ENCODE results near the gene FAM209B.

The FAM209B gene

DNA sequence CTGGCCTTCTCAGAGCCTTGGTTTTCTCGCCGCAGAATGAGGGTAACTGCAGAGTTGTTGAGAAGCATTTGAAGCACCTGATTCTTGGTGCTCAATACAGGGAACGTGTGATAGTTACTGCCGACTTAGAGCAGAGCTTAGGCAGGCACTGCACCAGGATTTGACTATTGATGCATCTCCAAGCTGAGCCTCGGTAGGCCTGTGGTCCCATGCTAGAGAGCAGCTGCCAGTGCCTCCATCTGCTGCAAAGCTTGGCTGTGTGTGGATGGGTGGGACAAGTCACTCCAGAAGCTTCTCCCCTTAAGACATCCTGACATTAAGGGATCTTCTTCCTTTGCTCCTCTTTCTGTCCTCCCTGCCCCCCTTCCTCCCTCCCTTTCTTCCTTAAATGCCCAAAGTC lies 40.9 kb downstream of the FAM209B start:
- Histone ChIP-seq H3K27me3 (ENCODE audit: insufficient read depth, low read length) (no peaks in the 10 kb centered on the region), H3K9me3 (ENCODE audit: insufficient read depth, low read depth, low read length) (no peaks in the 10 kb centered on the region), H3K9ac (ENCODE audit: low read depth, low read length) (no peak overlapping the region), H3K4me1 (ENCODE audit: insufficient read depth, low read length) (no peaks in the 10 kb centered on the region), H3K27ac (ENCODE audit: low read depth, low read length) (no peak overlapping the region), H3K4me3 (ENCODE audit: low read length) (no peak overlapping the region), H3K36me3 (ENCODE audit: insufficient read depth, low read length) (no peaks in the 10 kb centered on the region)
- 90% methylated on average over 5 of the region's 5 CpGs for WGBS

DNA sequence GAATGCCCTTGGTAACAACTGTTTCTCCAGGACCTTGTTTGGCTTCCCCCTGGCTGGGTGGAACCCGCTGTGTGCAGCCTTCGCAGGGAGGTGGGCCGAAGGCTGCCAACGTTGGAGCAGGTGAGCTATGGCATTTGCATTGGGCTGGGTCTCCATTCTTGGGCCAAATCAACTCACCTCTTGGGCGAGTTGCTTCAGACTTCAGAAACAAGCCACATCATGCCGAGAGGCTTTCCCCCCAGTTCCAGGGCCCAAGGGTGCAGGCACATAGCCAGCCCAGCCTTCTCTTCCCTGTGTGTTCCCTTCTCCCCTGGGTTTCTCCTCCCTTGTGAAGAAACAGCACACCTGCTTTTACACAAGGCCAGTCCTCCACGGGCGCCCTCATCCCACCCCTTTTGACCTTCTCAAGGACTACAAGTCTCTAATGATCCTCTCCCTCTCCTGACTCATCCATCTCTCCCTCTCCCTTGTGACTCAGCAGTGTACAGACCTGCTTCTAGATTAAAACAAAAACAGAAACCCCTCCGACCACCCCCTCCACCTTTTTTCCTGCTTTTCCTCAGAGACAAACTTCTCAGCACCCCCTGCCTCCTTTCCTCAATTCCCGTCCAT lies 41.6 kb downstream of the FAM209B start:
- no peaks in the 10 kb centered on the region for H3K9me3 ChIP-seq (ENCODE audit: insufficient read depth, low read depth, low read length)
- H3K4me1 ChIP-seq (ENCODE audit: insufficient read depth, low read length), result peaks cover 4% of the 10 kb centered on the region; the same call in 1 of the 2 replicates
- no peaks in the 10 kb centered on the region for H3K36me3 ChIP-seq (ENCODE audit: insufficient read depth, low read length)
- WGBS, result 83% methylated on average over 10 of the region's 10 CpGs
- H3K27ac ChIP-seq (ENCODE audit: low read depth, low read length), result no peak overlapping the region
- H3K4me3 ChIP-seq (ENCODE audit: low read length), result no peak overlapping the region
- H3K27me3 ChIP-seq (ENCODE audit: insufficient read depth, low read length), result no peaks in the 10 kb centered on the region
- no peak overlapping the region for H3K9ac ChIP-seq (ENCODE audit: low read depth, low read length)

DNA sequence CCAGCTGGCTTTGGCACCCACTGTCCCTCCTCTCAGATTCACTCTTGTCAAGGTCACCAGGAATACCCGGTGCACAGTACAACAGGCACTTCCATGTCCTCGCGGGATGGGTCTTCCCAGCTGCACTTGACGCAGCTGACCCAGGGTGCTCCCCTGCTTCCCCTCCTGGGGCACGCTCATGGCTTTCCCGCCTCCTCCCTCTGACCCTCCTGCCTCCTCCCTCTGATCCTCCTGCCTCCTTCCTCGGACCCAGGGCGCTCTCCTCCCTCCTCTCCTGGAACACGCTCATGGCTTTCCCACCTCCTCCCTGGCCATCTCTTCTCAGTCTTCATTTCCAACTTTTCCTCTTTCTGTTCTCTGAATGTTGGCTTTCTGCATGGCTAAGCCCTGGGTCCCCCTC lies 42.1 kb downstream of the FAM209B start:
- WGBS, result 89% methylated on average over 9 of the region's 9 CpGs
- Histone ChIP-seq H3K9me3 (ENCODE audit: insufficient read depth, low read depth, low read length) (no peaks in the 10 kb centered on the region), H3K9ac (ENCODE audit: low read depth, low read length) (no peak overlapping the region), H3K4me1 (ENCODE audit: insufficient read depth, low read length) (peaks cover 5% of the 10 kb centered on the region; the same call in 1 of the 2 replicates), H3K27ac (ENCODE audit: low read depth, low read length) (no peak overlapping the region), H3K27me3 (ENCODE audit: insufficient read depth, low read length) (no peaks in the 10 kb centered on the region), H3K4me3 (ENCODE audit: low read length) (no peak overlapping the region), H3K36me3 (ENCODE audit: insufficient read depth, low read length) (no peaks in the 10 kb centered on the region)

DNA sequence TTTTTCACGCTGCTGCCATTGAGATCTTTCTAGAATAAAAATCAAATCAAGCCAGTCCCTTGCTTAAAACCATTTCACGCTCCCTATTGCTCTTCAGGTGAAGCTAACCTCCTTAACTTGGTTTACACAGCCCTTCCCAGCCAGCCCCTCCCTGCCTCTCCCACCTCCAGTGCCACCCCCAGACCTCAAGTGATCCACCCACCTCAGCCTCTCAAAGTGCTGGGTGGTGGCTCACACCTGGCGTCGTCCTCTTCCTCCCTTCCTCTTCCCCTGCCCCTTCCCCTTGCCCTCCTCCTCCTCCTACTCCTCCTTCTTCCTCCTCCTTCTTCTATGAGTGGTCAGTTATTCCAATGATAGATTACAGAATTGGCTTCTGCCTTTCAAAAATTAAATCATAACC lies 42.9 kb downstream of the FAM209B start:
- 87% methylated on average over 4 of the region's 4 CpGs for WGBS

DNA sequence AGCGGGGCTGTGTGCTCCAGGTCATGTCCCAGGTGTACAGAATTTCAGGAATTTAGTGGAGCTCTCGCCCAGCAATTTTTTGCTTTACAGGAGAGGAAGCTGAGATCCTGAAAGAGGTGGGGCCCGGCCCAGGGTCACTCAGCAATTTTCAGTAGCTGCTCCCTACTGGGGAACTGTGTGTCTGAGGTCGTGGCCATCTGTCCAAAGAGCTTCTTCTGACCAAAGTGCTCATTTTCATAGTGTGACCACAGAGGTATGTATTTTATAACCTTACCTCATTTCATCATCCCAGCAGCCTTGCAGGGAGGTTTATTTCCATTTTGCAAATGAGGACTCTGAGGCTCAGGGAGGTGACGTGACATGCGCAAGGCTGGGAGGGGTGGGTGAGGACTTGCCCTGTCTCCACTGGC lies 46.3 kb downstream of the FAM209B start:
- Histone ChIP-seq H3K27ac (ENCODE audit: low read depth, low read length) (no peak overlapping the region), H3K36me3 (ENCODE audit: insufficient read depth, low read length) (no peaks in the 10 kb centered on the region)

More for the DNA sequence above, 42.9 kb downstream of the FAM209B start:
- no peaks in the 10 kb centered on the region for H3K9me3 ChIP-seq (ENCODE audit: insufficient read depth, low read depth, low read length)
- no peak overlapping the region for H3K4me3 ChIP-seq (ENCODE audit: low read length)
- no peak overlapping the region for H3K9ac ChIP-seq (ENCODE audit: low read depth, low read length)
- no peaks in the 10 kb centered on the region for H3K36me3 ChIP-seq (ENCODE audit: insufficient read depth, low read length)
- H3K4me1 ChIP-seq (ENCODE audit: insufficient read depth, low read length), result peaks cover 5% of the 10 kb centered on the region; the same call in 1 of the 2 replicates
- H3K27ac ChIP-seq (ENCODE audit: low read depth, low read length), result no peak overlapping the region
- no peaks in the 10 kb centered on the region for H3K27me3 ChIP-seq (ENCODE audit: insufficient read depth, low read length)

DNA sequence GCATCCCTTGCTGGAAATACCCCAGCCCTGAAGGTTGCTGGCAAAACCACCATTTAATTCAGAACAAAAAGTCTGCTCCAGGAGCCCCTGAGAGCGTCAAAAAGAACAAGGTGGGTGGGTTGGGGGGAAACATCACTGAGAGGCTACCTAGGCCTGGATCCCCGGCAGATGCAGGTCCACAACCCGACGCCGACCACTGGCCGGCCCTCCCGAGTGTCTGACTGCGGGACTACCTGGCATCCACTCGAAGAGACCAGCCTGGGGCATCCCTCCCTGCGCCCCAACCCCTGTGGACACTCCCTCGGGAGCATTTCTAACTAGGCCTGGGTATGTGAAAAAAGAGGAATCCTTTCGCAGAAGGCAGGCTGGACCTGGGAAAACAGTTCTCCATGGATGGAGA lies 47.2 kb downstream of the FAM209B start:
- Histone ChIP-seq H3K36me3 (ENCODE audit: insufficient read depth, low read length) (no peaks in the 10 kb centered on the region), H3K4me3 (ENCODE audit: low read length) (no peak overlapping the region), H3K4me1 (ENCODE audit: insufficient read depth, low read length) (peaks cover 8% of the 10 kb centered on the region), H3K27ac (ENCODE audit: low read depth, low read length) (no peak overlapping the region), H3K9me3 (ENCODE audit: insufficient read depth, low read depth, low read length) (no peaks in the 10 kb centered on the region), H3K9ac (ENCODE audit: low read depth, low read length) (no peak overlapping the region), H3K27me3 (ENCODE audit: insufficient read depth, low read length) (no peaks in the 10 kb centered on the region)
- WGBS, result 95% methylated on average over 12 of the region's 12 CpGs

More for the DNA sequence above, 46.3 kb downstream of the FAM209B start:
- no peak overlapping the region for H3K4me3 ChIP-seq (ENCODE audit: low read length)
- peaks cover 5% of the 10 kb centered on the region; the same call in 1 of the 2 replicates for H3K4me1 ChIP-seq (ENCODE audit: insufficient read depth, low read length)
- H3K27me3 ChIP-seq (ENCODE audit: insufficient read depth, low read length), result no peaks in the 10 kb centered on the region
- WGBS, result 84% methylated on average over 6 of the region's 6 CpGs
- no peak overlapping the region for H3K9ac ChIP-seq (ENCODE audit: low read depth, low read length)
- no peaks in the 10 kb centered on the region for H3K9me3 ChIP-seq (ENCODE audit: insufficient read depth, low read depth, low read length)

DNA sequence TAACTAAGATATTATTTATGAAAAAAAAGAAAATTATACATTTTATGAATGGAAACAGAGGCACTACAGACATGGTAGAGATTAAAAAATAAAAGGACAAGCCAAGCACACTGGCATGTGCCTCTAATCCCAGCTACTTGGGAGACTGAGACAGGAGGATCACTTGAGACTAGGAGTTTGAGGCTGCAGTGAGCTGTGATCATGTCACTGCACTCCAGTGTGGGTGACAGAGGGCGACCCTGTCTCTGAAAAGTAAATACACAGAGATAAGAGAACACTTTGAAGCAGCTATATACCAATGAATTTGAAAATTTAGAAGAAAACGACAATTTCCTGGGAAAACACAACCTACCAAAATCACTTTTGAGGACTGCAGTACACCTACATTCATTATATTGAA lies 48.7 kb downstream of the FAM209B start:
- H3K4me1 ChIP-seq (ENCODE audit: insufficient read depth, low read length), result peaks cover 8% of the 10 kb centered on the region
- H3K9me3 ChIP-seq (ENCODE audit: insufficient read depth, low read depth, low read length), result no peaks in the 10 kb centered on the region
- no peak overlapping the region for H3K27ac ChIP-seq (ENCODE audit: low read depth, low read length)
- no peaks in the 10 kb centered on the region for H3K36me3 ChIP-seq (ENCODE audit: insufficient read depth, low read length)
- H3K9ac ChIP-seq (ENCODE audit: low read depth, low read length), result no peak overlapping the region
- 79% methylated on average over 2 of the region's 2 CpGs for WGBS
- H3K27me3 ChIP-seq (ENCODE audit: insufficient read depth, low read length), result no peaks in the 10 kb centered on the region
- no peak overlapping the region for H3K4me3 ChIP-seq (ENCODE audit: low read length)

DNA sequence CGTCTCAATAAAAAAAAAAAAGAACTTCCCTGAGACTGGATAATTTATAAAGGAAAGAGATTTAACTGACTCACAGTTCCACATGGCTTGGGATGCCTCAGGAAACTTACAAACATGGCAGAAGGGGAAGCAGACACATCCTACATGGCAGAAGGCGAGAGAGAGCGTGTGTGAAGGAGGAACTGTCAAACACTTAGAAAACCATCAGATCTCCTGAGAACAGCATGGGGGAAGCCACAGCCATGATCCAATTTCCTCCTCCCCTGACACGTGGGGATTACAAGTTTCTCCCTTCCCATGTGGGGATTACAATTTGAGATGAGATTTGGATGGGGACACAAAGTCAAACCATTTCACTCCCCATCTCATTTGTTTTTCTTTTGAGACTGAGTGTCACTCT lies 49.5 kb downstream of the FAM209B start:
- 95% methylated on average over 2 of the region's 4 CpGs for WGBS
- Histone ChIP-seq H3K27ac (ENCODE audit: low read depth, low read length) (no peak overlapping the region), H3K9me3 (ENCODE audit: insufficient read depth, low read depth, low read length) (no peaks in the 10 kb centered on the region), H3K36me3 (ENCODE audit: insufficient read depth, low read length) (no peaks in the 10 kb centered on the region), H3K4me3 (ENCODE audit: low read length) (no peak overlapping the region), H3K9ac (ENCODE audit: low read depth, low read length) (no peak overlapping the region), H3K27me3 (ENCODE audit: insufficient read depth, low read length) (no peaks in the 10 kb centered on the region), H3K4me1 (ENCODE audit: insufficient read depth, low read length) (peaks cover 8% of the 10 kb centered on the region)

DNA sequence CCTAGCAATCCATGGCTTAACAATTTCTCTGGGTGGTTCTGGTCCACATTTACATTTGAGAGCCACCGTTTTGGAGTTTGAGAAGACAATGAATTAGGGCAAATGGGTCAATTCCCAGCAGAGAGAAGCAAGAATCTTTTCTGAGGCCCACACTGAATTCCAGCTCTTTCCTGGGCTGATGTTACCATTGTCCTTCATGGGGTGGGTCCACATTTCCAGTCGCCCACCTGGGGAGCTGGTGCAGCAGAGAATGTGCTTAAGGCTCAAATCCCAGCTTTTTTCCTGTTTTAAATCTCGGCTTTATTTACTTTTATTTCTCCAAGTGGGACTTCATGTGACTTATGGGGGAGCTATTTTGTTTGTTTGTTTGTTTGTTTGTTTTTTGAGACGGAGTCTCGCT lies 51.9 kb downstream of the FAM209B start:
- Histone ChIP-seq H3K27ac (ENCODE audit: low read depth, low read length) (peak overlapping the region; percentile 35; the same call in 1 of the 2 replicates), H3K9me3 (ENCODE audit: insufficient read depth, low read depth, low read length) (no peaks in the 10 kb centered on the region), H3K4me3 (ENCODE audit: low read length) (no peak overlapping the region), H3K36me3 (ENCODE audit: insufficient read depth, low read length) (no peaks in the 10 kb centered on the region), H3K9ac (ENCODE audit: low read depth, low read length) (no peak overlapping the region), H3K4me1 (ENCODE audit: insufficient read depth, low read length) (peaks cover 4% of the 10 kb centered on the region), H3K27me3 (ENCODE audit: insufficient read depth, low read length) (no peaks in the 10 kb centered on the region)
- WGBS, result 78% methylated on average over 5 of the region's 5 CpGs

Data from HUES64 (cell line).